ENCODE measurements around the gene TAF11L11. TPM values are rescaled to one million over a fixed set of nuclear protein-coding genes. Genes with fewer than 3 reads are reported as not detected.
"Not testable (repeated sequence)": the region's sequence is repeated elsewhere in the genome, so short reads cannot be mapped to it uniquely, and the experiment has no call there.

Gene TAF11L11
- polyA plus RNA-seq (ENCODE audit: insufficient read length), result not detected

- DNase-seq, result not testable (repeated sequence)
Measured at GRCh38 chr5:17603880-17604279, at the start of gene TAF11L11. TAF11L11 (plus strand) TSS chr5:17604183.

- not testable (repeated sequence) for DNase-seq
Measured at GRCh38 chr5:17585658-17586057, 18.3 kb upstream of the TAF11L11 start, which contains the start of gene TAF11L7. TAF11L7 (minus strand) TSS chr5:17585758.

- DNase-seq, result not testable (repeated sequence)
Measured at GRCh38 chr5:17590860-17591259, 13.1 kb upstream of the TAF11L11 start, which contains the start of gene TAF11L8. TAF11L8 (minus strand) TSS chr5:17590960.

GRCh38 chr5:17594255-17594654 lies 9.7 kb upstream of the TAF11L11 start, which contains the start of gene TAF11L9:
TAF11L9 (minus strand) TSS chr5:17594394.
- DNase-seq, result not testable (repeated sequence)

GRCh38 chr5:17597728-17598127 lies 6.3 kb upstream of the TAF11L11 start, which contains the start of gene TAF11L10:
TAF11L10 (minus strand) TSS chr5:17597828.
- DNase-seq, result not testable (repeated sequence)

- no peak for DNase-seq
Measured at GRCh38 chr5:17604951-17605350, 968 bp downstream of the TAF11L11 start.

GRCh38 chr5:17607461-17607860 lies 3.5 kb downstream of the TAF11L11 start:
- DNase-seq, result not testable (repeated sequence)

GRCh38 chr5:17610092-17610491 lies 6.1 kb downstream of the TAF11L11 start, which contains the start of gene TAF11L12:
TAF11L12 (plus strand) TSS chr5:17610392.
- DNase-seq, result not testable (repeated sequence)

- DNase-seq, result no peak
Measured at GRCh38 chr5:17614872-17615605, 11.1 kb downstream of the TAF11L11 start.

GRCh38 chr5:17619354-17619753 lies 15.4 kb downstream of the TAF11L11 start:
- DNase-seq, result no peak

GRCh38 chr5:17620627-17621026 lies 16.6 kb downstream of the TAF11L11 start:
- no peak for DNase-seq

GRCh38 chr5:17625686-17626085 lies 21.7 kb downstream of the TAF11L11 start:
- DNase-seq, result no peak

GRCh38 chr5:17631788-17632187 lies 27.8 kb downstream of the TAF11L11 start, which contains the start of gene TAF11L13:
TAF11L13 (plus strand) TSS chr5:17632088.
- not testable (repeated sequence) for DNase-seq

- no peak for DNase-seq
Measured at GRCh38 chr5:17634160-17634559, 30.2 kb downstream of the TAF11L11 start, which contains the start of gene TAF11L14. TAF11L14 (plus strand) TSS chr5:17634460.

GRCh38 chr5:17649232-17649631 lies 45.2 kb downstream of the TAF11L11 start:
- not testable (repeated sequence) for DNase-seq

GRCh38 chr5:17655201-17655759 lies 51.3 kb downstream of the TAF11L11 start:
- not testable (repeated sequence) for DNase-seq

Other genes starting within 250 kb of the TAF11L11 start
- not detected for gene TAF11L2, start 106.0 kb upstream of the TAF11L11 start, polyA plus RNA-seq (ENCODE audit: insufficient read length)
- not detected for gene TAF11L3, start 85.8 kb upstream of the TAF11L11 start, polyA plus RNA-seq (ENCODE audit: insufficient read length)
- gene TAF11L4, start 82.4 kb upstream of the TAF11L11 start, polyA plus RNA-seq (ENCODE audit: insufficient read length), result not detected
- not detected for gene TAF11L5, start 78.9 kb upstream of the TAF11L11 start, polyA plus RNA-seq (ENCODE audit: insufficient read length)
- not detected for gene TAF11L6, start 75.5 kb upstream of the TAF11L11 start, polyA plus RNA-seq (ENCODE audit: insufficient read length)
- not detected for gene TAF11L7, start 18.4 kb upstream of the TAF11L11 start, polyA plus RNA-seq (ENCODE audit: insufficient read length)
- gene TAF11L8, start 13.2 kb upstream of the TAF11L11 start, polyA plus RNA-seq (ENCODE audit: insufficient read length), result not detected
- gene TAF11L9, start 9.8 kb upstream of the TAF11L11 start, polyA plus RNA-seq (ENCODE audit: insufficient read length), result not detected
- gene TAF11L10, start 6.4 kb upstream of the TAF11L11 start, polyA plus RNA-seq (ENCODE audit: insufficient read length), result not detected
- gene TAF11L12, start 6.2 kb downstream of the TAF11L11 start, polyA plus RNA-seq (ENCODE audit: insufficient read length), result not detected
- gene TAF11L13, start 27.9 kb downstream of the TAF11L11 start, polyA plus RNA-seq (ENCODE audit: insufficient read length), result not detected
- gene TAF11L14, start 30.3 kb downstream of the TAF11L11 start, polyA plus RNA-seq (ENCODE audit: insufficient read length), result not detected

Data from hindlimb muscle (tissue), 1 donor.